Measurements from ENCODE around the gene MFN1.
A peak's percentile ranks its signal among the peaks of the same experiment; 100 is the strongest.

The MFN1 gene

GRCh38 chr3:179347345-179348194 is at the start of gene MFN1 (continued):
- no peak for TF ChIP-seq ZSCAN4 (tag by site-specific recombination; IDR thresholded peaks at IDR 0.05)
- TF ChIP-seq ZNF132 (tag by site-specific recombination; IDR thresholded peaks at IDR 0.05; ENCODE audit: borderline replicate concordance): no peak
- no peak for TF ChIP-seq MZF1 (tag by site-specific recombination; IDR thresholded peaks at IDR 0.05; ENCODE audit: borderline replicate concordance)
- TF ChIP-seq ZXDB (tag by site-specific recombination; IDR thresholded peaks at IDR 0.05): peak; percentile 32; the same call in 1 of the 2 replicates
- TF ChIP-seq ZNF394 (tag by site-specific recombination; IDR thresholded peaks at IDR 0.05; ENCODE audit: borderline replicate concordance): no peak
- no peak for TF ChIP-seq ZNF426 (tag by site-specific recombination; IDR thresholded peaks at IDR 0.05)
- no peak for TF ChIP-seq ZNF211 (tag by site-specific recombination; IDR thresholded peaks at IDR 0.05; ENCODE audit: low read depth)
- no peak for TF ChIP-seq ZNF146 (tag by site-specific recombination; IDR thresholded peaks at IDR 0.05)
- TF ChIP-seq, protein P1, sequence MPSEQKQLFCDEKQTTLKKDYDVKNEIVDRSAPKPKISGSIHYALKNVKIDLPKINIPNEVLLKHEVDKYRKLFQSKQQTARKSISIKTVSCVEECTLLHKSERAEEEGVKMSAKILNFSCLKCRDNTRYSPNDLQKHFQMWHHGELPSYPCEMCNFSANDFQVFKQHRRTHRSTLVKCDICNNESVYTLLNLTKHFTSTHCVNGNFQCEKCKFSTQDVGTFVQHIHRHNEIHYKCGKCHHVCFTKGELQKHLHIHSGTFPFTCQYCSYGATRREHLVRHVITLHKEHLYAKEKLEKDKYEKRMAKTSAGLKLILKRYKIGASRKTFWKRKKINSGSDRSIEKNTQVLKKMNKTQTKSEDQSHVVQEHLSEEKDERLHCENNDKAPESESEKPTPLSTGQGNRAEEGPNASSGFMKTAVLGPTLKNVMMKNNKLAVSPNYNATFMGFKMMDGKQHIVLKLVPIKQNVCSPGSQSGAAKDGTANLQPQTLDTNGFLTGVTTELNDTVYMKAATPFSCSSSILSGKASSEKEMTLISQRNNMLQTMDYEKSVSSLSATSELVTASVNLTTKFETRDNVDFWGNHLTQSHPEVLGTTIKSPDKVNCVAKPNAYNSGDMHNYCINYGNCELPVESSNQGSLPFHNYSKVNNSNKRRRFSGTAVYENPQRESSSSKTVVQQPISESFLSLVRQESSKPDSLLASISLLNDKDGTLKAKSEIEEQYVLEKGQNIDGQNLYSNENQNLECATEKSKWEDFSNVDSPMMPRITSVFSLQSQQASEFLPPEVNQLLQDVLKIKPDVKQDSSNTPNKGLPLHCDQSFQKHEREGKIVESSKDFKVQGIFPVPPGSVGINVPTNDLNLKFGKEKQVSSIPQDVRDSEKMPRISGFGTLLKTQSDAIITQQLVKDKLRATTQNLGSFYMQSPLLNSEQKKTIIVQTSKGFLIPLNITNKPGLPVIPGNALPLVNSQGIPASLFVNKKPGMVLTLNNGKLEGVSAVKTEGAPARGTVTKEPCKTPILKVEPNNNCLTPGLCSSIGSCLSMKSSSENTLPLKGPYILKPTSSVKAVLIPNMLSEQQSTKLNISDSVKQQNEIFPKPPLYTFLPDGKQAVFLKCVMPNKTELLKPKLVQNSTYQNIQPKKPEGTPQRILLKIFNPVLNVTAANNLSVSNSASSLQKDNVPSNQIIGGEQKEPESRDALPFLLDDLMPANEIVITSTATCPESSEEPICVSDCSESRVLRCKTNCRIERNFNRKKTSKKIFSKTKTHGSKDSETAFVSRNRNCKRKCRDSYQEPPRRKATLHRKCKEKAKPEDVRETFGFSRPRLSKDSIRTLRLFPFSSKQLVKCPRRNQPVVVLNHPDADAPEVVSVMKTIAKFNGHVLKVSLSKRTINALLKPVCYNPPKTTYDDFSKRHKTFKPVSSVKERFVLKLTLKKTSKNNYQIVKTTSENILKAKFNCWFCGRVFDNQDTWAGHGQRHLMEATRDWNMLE (tag by site-specific recombination; conservative IDR thresholded peaks at IDR 0.05; ENCODE audit: low read depth): peak; percentile 40; the same call in 1 of the 2 replicates
- TF ChIP-seq, protein P2, sequence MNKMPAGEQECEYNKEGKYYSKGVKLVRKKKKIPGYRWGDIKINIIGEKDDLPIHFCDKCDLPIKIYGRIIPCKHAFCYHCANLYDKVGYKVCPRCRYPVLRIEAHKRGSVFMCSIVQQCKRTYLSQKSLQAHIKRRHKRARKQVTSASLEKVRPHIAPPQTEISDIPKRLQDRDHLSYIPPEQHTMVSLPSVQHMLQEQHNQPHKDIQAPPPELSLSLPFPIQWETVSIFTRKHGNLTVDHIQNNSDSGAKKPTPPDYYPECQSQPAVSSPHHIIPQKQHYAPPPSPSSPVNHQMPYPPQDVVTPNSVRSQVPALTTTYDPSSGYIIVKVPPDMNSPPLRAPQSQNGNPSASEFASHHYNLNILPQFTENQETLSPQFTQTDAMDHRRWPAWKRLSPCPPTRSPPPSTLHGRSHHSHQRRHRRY (tag by site-specific recombination; IDR thresholded peaks at IDR 0.05): no peak
- 0 out of 2 replicates have a peak, but pooled peaks have one; percentile 14 for TF ChIP-seq INSM2 (tag by site-specific recombination; IDR thresholded peaks at IDR 0.05)
- TF ChIP-seq HIC1 (tag by site-specific recombination; IDR thresholded peaks at IDR 0.05): peak; percentile 84
- peak; percentile 36; the same call in 1 of the 2 replicates for TF ChIP-seq PATZ1 (tag by site-specific recombination; IDR thresholded peaks at IDR 0.05)
- no peak for TF ChIP-seq ZNF169 (tag by site-specific recombination; IDR thresholded peaks at IDR 0.05)
- TF ChIP-seq ZNF571 (tag by site-specific recombination; IDR thresholded peaks at IDR 0.05): no peak
- no peak for TF ChIP-seq WT1 (tag by site-specific recombination; IDR thresholded peaks at IDR 0.05)
- TF ChIP-seq ZFHX2 (tag by site-specific recombination; conservative IDR thresholded peaks at IDR 0.05): peak; percentile 41; the same call in 1 of the 2 replicates
- TF ChIP-seq, protein P3, sequence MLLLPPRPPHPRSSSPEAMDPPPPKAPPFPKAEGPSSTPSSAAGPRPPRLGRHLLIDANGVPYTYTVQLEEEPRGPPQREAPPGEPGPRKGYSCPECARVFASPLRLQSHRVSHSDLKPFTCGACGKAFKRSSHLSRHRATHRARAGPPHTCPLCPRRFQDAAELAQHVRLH (tag by site-specific recombination; IDR thresholded peaks at IDR 0.05): 0 out of 2 replicates have a peak, but pooled peaks have one; percentile 30
- no peak for TF ChIP-seq YY2 (tag by site-specific recombination; IDR thresholded peaks at IDR 0.05)
- TF ChIP-seq, protein P4, sequence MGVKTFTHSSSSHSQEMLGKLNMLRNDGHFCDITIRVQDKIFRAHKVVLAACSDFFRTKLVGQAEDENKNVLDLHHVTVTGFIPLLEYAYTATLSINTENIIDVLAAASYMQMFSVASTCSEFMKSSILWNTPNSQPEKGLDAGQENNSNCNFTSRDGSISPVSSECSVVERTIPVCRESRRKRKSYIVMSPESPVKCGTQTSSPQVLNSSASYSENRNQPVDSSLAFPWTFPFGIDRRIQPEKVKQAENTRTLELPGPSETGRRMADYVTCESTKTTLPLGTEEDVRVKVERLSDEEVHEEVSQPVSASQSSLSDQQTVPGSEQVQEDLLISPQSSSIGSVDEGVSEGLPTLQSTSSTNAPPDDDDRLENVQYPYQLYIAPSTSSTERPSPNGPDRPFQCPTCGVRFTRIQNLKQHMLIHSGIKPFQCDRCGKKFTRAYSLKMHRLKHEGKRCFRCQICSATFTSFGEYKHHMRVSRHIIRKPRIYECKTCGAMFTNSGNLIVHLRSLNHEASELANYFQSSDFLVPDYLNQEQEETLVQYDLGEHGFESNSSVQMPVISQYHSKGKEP (tag by site-specific recombination; IDR thresholded peaks at IDR 0.05): no peak
- no peak for TF ChIP-seq ZNF530 (tag by site-specific recombination; IDR thresholded peaks at IDR 0.05; ENCODE audit: low read depth)
- TF ChIP-seq ZNF138 (tag by site-specific recombination; IDR thresholded peaks at IDR 0.05; ENCODE audit: borderline replicate concordance): no peak
